Measurements from ENCODE around the gene IL36A.

IL36A gene

GRCh38 chr2:113039158-113039557 is 33.9 kb downstream of the IL36A start:
- H3K36me3 ChIP-seq (ENCODE audit: control insufficient read depth in 2 of 2, insufficient read depth in 2 of 2, low read length in 2 of 2), result no peaks in the 10 kb centered on the region
- H3K27ac ChIP-seq (ENCODE audit: low read depth in 2 of 2, low read length in 2 of 2), result no peak overlapping the region
- H3K9ac ChIP-seq (ENCODE audit: low read depth in 1 of 2, low read length in 2 of 2), result no peak overlapping the region
- H3K4me3 ChIP-seq (ENCODE audit: low read length in 2 of 2), result no peak overlapping the region
- H3K4me1 ChIP-seq (ENCODE audit: control insufficient read depth in 2 of 2, insufficient read depth in 2 of 2, low read length in 2 of 2), result no peaks in the 10 kb centered on the region
- no peaks in the 10 kb centered on the region for H3K27me3 ChIP-seq (ENCODE audit: control insufficient read depth in 2 of 2, insufficient read depth in 2 of 2, low read length in 2 of 2)
- H3K9me3 ChIP-seq (ENCODE audit: control insufficient read depth in 2 of 2, low read length in 2 of 2), result no peaks in the 10 kb centered on the region

- Histone ChIP-seq H3K27me3 (ENCODE audit: control insufficient read depth in 2 of 2, insufficient read depth in 2 of 2, low read length in 2 of 2) (no peaks in the 10 kb centered on the region), H3K9ac (ENCODE audit: low read depth in 1 of 2, low read length in 2 of 2) (no peak overlapping the region), H3K9me3 (ENCODE audit: control insufficient read depth in 2 of 2, low read length in 2 of 2) (no peaks in the 10 kb centered on the region), H3K36me3 (ENCODE audit: control insufficient read depth in 2 of 2, insufficient read depth in 2 of 2, low read length in 2 of 2) (no peaks in the 10 kb centered on the region), H3K4me3 (ENCODE audit: low read length in 2 of 2) (no peak overlapping the region), H3K4me1 (ENCODE audit: control insufficient read depth in 2 of 2, insufficient read depth in 2 of 2, low read length in 2 of 2) (no peaks in the 10 kb centered on the region), H3K27ac (ENCODE audit: low read depth in 2 of 2, low read length in 2 of 2) (no peak overlapping the region)
These were observed 34.5 kb downstream of the IL36A start for GRCh38 chr2:113039719-113040118.

- no peaks in the 10 kb centered on the region for H3K36me3 ChIP-seq (ENCODE audit: control insufficient read depth in 2 of 2, insufficient read depth in 2 of 2, low read length in 2 of 2)
These were observed 36.6 kb downstream of the IL36A start for GRCh38 chr2:113041871-113042270.

GRCh38 chr2:113046465-113046864 is 41.2 kb downstream of the IL36A start:
- Histone ChIP-seq H3K9me3 (ENCODE audit: control insufficient read depth in 2 of 2, low read length in 2 of 2) (no peaks in the 10 kb centered on the region), H3K27me3 (ENCODE audit: control insufficient read depth in 2 of 2, insufficient read depth in 2 of 2, low read length in 2 of 2) (no peaks in the 10 kb centered on the region), H3K36me3 (ENCODE audit: control insufficient read depth in 2 of 2, insufficient read depth in 2 of 2, low read length in 2 of 2) (no peaks in the 10 kb centered on the region), H3K27ac (ENCODE audit: low read depth in 2 of 2, low read length in 2 of 2) (no peak overlapping the region), H3K9ac (ENCODE audit: low read depth in 1 of 2, low read length in 2 of 2) (no peak overlapping the region), H3K4me3 (ENCODE audit: low read length in 2 of 2) (no peak overlapping the region), H3K4me1 (ENCODE audit: control insufficient read depth in 2 of 2, insufficient read depth in 2 of 2, low read length in 2 of 2) (no peaks in the 10 kb centered on the region)

More at GRCh38 chr2:113041871-113042270, 36.6 kb downstream of the IL36A start:
- Histone ChIP-seq H3K27me3 (ENCODE audit: control insufficient read depth in 2 of 2, insufficient read depth in 2 of 2, low read length in 2 of 2) (no peaks in the 10 kb centered on the region), H3K4me1 (ENCODE audit: control insufficient read depth in 2 of 2, insufficient read depth in 2 of 2, low read length in 2 of 2) (no peaks in the 10 kb centered on the region), H3K4me3 (ENCODE audit: low read length in 2 of 2) (no peak overlapping the region), H3K9me3 (ENCODE audit: control insufficient read depth in 2 of 2, low read length in 2 of 2) (no peaks in the 10 kb centered on the region), H3K9ac (ENCODE audit: low read depth in 1 of 2, low read length in 2 of 2) (no peak overlapping the region), H3K27ac (ENCODE audit: low read depth in 2 of 2, low read length in 2 of 2) (no peak overlapping the region)

GRCh38 chr2:113050921-113051895 is 45.9 kb downstream of the IL36A start:
- peaks cover 0 to 2% of the 10 kb centered on the region in 2 donors for H3K27me3 ChIP-seq (ENCODE audit: control insufficient read depth in 2 of 2, insufficient read depth in 2 of 2, low read length in 2 of 2)
- H3K9ac ChIP-seq (ENCODE audit: low read depth in 1 of 2, low read length in 2 of 2), result no peak overlapping the region
- no peaks in the 10 kb centered on the region for H3K36me3 ChIP-seq (ENCODE audit: control insufficient read depth in 2 of 2, insufficient read depth in 2 of 2, low read length in 2 of 2)
- no peaks in the 10 kb centered on the region for H3K4me1 ChIP-seq (ENCODE audit: control insufficient read depth in 2 of 2, insufficient read depth in 2 of 2, low read length in 2 of 2)
- H3K9me3 ChIP-seq (ENCODE audit: control insufficient read depth in 2 of 2, low read length in 2 of 2), result peaks cover 0 to 2% of the 10 kb centered on the region in 2 donors
- H3K4me3 ChIP-seq (ENCODE audit: low read length in 2 of 2), result no peak overlapping the region
- no peak overlapping the region for H3K27ac ChIP-seq (ENCODE audit: low read depth in 2 of 2, low read length in 2 of 2)

- Histone ChIP-seq H3K4me3 (ENCODE audit: low read length in 2 of 2) (no peak within 1 kb of the TSS), H3K27me3 (ENCODE audit: control insufficient read depth in 2 of 2, insufficient read depth in 2 of 2, low read length in 2 of 2) (peaks cover 0 to 2% of the 10 kb centered on the region in 2 donors), H3K4me1 (ENCODE audit: control insufficient read depth in 2 of 2, insufficient read depth in 2 of 2, low read length in 2 of 2) (no peaks in the 10 kb centered on the region), H3K9ac (ENCODE audit: low read depth in 1 of 2, low read length in 2 of 2) (no peak within 1 kb of the TSS), H3K36me3 (ENCODE audit: control insufficient read depth in 2 of 2, insufficient read depth in 2 of 2, low read length in 2 of 2) (no peaks in the 10 kb centered on the region), H3K9me3 (ENCODE audit: control insufficient read depth in 2 of 2, low read length in 2 of 2) (peaks cover 0 to 2% of the 10 kb centered on the region in 2 donors), H3K27ac (ENCODE audit: low read depth in 2 of 2, low read length in 2 of 2) (no peak within 1 kb of the TSS)
These were observed 47.2 kb downstream of the IL36A start, which contains the start of gene IL36B for GRCh38 chr2:113052396-113052917. Gene IL36B (minus strand): TSS chr2:113052867.

GRCh38 chr2:113053666-113054065 is 48.4 kb downstream of the IL36A start:
- peaks cover 0 to 2% of the 10 kb centered on the region in 2 donors for H3K9me3 ChIP-seq (ENCODE audit: control insufficient read depth in 2 of 2, low read length in 2 of 2)
- no peak overlapping the region for H3K4me3 ChIP-seq (ENCODE audit: low read length in 2 of 2)
- H3K27ac ChIP-seq (ENCODE audit: low read depth in 2 of 2, low read length in 2 of 2), result no peak overlapping the region
- no peak overlapping the region for H3K9ac ChIP-seq (ENCODE audit: low read depth in 1 of 2, low read length in 2 of 2)
- no peaks in the 10 kb centered on the region for H3K36me3 ChIP-seq (ENCODE audit: control insufficient read depth in 2 of 2, insufficient read depth in 2 of 2, low read length in 2 of 2)
- H3K4me1 ChIP-seq (ENCODE audit: control insufficient read depth in 2 of 2, insufficient read depth in 2 of 2, low read length in 2 of 2), result no peaks in the 10 kb centered on the region
- peaks cover 0 to 2% of the 10 kb centered on the region in 2 donors for H3K27me3 ChIP-seq (ENCODE audit: control insufficient read depth in 2 of 2, insufficient read depth in 2 of 2, low read length in 2 of 2)

GRCh38 chr2:113054066-113054465 is 48.8 kb downstream of the IL36A start:
- Histone ChIP-seq H3K36me3 (ENCODE audit: control insufficient read depth in 2 of 2, insufficient read depth in 2 of 2, low read length in 2 of 2) (no peaks in the 10 kb centered on the region), H3K9me3 (ENCODE audit: control insufficient read depth in 2 of 2, low read length in 2 of 2) (peaks cover 0 to 2% of the 10 kb centered on the region in 2 donors), H3K4me1 (ENCODE audit: control insufficient read depth in 2 of 2, insufficient read depth in 2 of 2, low read length in 2 of 2) (no peaks in the 10 kb centered on the region), H3K27ac (ENCODE audit: low read depth in 2 of 2, low read length in 2 of 2) (no peak overlapping the region), H3K4me3 (ENCODE audit: low read length in 2 of 2) (no peak overlapping the region), H3K9ac (ENCODE audit: low read depth in 1 of 2, low read length in 2 of 2) (no peak overlapping the region), H3K27me3 (ENCODE audit: control insufficient read depth in 2 of 2, insufficient read depth in 2 of 2, low read length in 2 of 2) (peaks cover 0 to 2% of the 10 kb centered on the region in 2 donors)

- H3K9me3 ChIP-seq (ENCODE audit: control insufficient read depth in 2 of 2, low read length in 2 of 2), result peaks cover 0 to 2% of the 10 kb centered on the region in 2 donors
- no peaks in the 10 kb centered on the region for H3K4me1 ChIP-seq (ENCODE audit: control insufficient read depth in 2 of 2, insufficient read depth in 2 of 2, low read length in 2 of 2)
- H3K27ac ChIP-seq (ENCODE audit: low read depth in 2 of 2, low read length in 2 of 2), result no peak overlapping the region
- no peaks in the 10 kb centered on the region for H3K36me3 ChIP-seq (ENCODE audit: control insufficient read depth in 2 of 2, insufficient read depth in 2 of 2, low read length in 2 of 2)
- no peak overlapping the region for H3K9ac ChIP-seq (ENCODE audit: low read depth in 1 of 2, low read length in 2 of 2)
- H3K27me3 ChIP-seq (ENCODE audit: control insufficient read depth in 2 of 2, insufficient read depth in 2 of 2, low read length in 2 of 2), result peaks cover 0 to 2% of the 10 kb centered on the region in 2 donors
- no peak overlapping the region for H3K4me3 ChIP-seq (ENCODE audit: low read length in 2 of 2)
These were observed 51.3 kb downstream of the IL36A start for GRCh38 chr2:113056521-113056920.

GRCh38 chr2:113057117-113057516 is 51.9 kb downstream of the IL36A start:
- Histone ChIP-seq H3K4me3 (ENCODE audit: low read length in 2 of 2) (no peak overlapping the region), H3K27ac (ENCODE audit: low read depth in 2 of 2, low read length in 2 of 2) (no peak overlapping the region), H3K9ac (ENCODE audit: low read depth in 1 of 2, low read length in 2 of 2) (no peak overlapping the region), H3K27me3 (ENCODE audit: control insufficient read depth in 2 of 2, insufficient read depth in 2 of 2, low read length in 2 of 2) (peaks cover 0 to 2% of the 10 kb centered on the region in 2 donors), H3K4me1 (ENCODE audit: control insufficient read depth in 2 of 2, insufficient read depth in 2 of 2, low read length in 2 of 2) (no peaks in the 10 kb centered on the region), H3K9me3 (ENCODE audit: control insufficient read depth in 2 of 2, low read length in 2 of 2) (peaks cover 0 to 2% of the 10 kb centered on the region in 2 donors), H3K36me3 (ENCODE audit: control insufficient read depth in 2 of 2, insufficient read depth in 2 of 2, low read length in 2 of 2) (no peaks in the 10 kb centered on the region)
